ENCODE results near the gene EXOC6B.

GRCh38 chr2:72619626-72620025 is 206.2 kb downstream of the EXOC6B start:
- TF ChIP-seq POLR2A (IDR thresholded peaks at IDR 0.05) (no peak), CTCF (IDR thresholded peaks at IDR 0.05) (no peak), EP300 (IDR thresholded peaks at IDR 0.05) (no peak)

All from stomach (tissue), 4 donors.